ENCODE results near the gene HCST.
"Not testable (repeated sequence)": the region's sequence is repeated elsewhere in the genome, so short reads cannot be mapped to it uniquely, and the experiment has no call there.

HCST gene

DNA sequence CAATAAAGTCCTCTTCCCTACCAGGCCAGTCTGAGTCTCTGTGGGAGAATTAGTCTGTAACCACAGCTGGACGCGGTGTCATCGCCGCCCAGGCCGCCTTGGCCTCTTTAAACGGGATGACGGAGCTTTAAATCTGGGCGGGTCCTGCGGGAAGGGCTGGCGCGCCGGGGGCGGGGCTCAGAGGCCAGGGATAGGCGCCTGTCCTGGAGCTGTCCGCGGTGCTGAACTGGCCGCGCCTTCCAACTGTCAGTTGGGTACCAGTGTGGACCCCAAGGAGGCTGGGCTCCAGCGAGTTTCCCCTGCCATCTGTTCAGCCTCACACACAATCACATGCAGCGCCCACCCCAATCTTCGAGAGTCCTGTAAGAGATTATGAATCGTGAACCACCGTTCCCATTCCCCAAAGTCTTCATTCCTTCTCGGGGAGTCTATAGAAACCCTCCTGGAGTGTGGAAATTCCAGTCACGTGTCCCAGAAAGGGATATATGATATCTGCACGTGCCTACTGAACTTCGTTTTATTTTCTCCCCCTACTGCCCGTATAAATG lies 22.5 kb upstream of the HCST start:
- peak; percentile 92 for DNase-seq (ENCODE audit: low read depth, low spot score)

DNA sequence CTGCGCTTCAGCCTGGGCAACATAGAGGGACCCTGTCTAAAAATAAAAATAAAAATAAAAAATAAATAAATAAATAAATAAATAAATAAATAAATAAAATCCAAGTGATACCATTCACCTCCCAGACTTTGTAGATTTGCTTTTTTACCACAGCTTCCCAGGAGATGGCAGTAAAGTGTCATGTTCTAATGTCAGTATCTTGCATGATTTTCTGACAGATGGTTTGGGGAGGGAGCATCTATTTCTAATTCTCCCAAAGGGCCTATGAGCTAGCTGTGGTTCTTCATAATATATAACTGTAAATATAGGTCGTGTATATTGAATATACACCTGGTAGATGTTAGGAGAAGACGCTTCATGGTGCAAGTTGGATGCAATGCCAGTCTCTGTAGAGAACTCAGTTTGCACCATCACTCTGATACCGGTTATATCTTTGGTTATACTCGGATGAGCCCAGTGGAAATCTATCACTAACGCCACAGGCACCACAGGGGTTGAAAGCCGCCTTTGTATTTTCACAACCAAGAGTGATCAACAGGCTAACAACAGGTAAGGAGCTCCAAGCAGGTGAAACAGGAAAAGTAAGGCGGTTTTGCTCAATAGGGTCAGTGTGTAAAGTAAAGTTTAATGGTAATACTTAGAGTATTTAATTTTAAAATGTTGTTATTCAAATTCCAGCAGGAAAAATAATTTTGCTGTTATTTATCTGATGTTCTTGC lies 20.1 kb upstream of the HCST start:
- DNase-seq (ENCODE audit: low read depth, low spot score) = peak; percentile 83

DNA sequence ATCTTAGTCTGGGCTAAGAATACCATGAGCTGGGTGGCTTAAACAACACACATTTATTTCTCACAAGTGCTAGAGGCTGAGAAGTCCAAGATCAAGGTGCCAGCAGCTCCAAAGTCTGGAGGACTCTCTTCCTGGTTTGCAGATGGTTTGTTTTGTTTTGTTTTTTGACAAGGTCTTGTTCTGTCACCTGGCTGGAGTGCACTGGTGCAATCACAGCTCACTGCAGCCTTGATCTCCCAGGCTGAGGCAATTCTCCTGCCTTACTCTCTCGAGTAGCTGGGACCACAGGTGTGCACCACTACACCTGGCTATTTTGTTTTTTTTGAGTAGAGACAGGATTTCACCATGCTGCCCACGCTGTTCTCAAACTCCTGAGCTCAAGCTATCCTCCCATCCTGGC lies 18.4 kb upstream of the HCST start:
- DNase-seq (ENCODE audit: low read depth, low spot score) = no peak

GRCh38 chr19:35885225-35885738 lies 17.0 kb upstream of the HCST start:
- no peak for DNase-seq (ENCODE audit: low read depth, low spot score)

- DNase-seq (ENCODE audit: low read depth, low spot score) = no peak
Observed at GRCh38 chr19:35885904-35886303, 16.4 kb upstream of the HCST start.

- DNase-seq (ENCODE audit: low read depth, low spot score) = no peak
Observed at GRCh38 chr19:35887197-35887596, 15.1 kb upstream of the HCST start.

DNA sequence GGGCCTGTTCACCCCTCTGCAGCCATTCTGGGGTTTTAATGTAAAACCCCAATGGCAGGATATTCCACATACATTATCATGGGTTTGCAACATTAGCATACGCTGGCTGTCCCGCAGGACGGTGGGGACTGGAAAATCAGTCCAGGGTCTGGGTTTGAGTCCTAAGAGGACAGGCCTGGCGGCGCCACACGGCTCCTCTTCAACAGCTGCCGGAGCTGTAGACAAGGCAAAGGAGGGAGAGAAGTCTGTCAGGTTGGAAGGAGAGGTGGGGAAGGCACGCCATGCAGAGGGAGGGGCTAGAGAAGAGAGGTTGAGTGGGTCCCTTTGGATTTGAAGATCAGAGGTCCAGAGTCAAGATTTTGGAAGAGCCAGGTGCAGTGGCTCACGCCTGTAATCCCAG lies 13.9 kb upstream of the HCST start:
- DNase-seq (ENCODE audit: low read depth, low spot score) = no peak

DNA sequence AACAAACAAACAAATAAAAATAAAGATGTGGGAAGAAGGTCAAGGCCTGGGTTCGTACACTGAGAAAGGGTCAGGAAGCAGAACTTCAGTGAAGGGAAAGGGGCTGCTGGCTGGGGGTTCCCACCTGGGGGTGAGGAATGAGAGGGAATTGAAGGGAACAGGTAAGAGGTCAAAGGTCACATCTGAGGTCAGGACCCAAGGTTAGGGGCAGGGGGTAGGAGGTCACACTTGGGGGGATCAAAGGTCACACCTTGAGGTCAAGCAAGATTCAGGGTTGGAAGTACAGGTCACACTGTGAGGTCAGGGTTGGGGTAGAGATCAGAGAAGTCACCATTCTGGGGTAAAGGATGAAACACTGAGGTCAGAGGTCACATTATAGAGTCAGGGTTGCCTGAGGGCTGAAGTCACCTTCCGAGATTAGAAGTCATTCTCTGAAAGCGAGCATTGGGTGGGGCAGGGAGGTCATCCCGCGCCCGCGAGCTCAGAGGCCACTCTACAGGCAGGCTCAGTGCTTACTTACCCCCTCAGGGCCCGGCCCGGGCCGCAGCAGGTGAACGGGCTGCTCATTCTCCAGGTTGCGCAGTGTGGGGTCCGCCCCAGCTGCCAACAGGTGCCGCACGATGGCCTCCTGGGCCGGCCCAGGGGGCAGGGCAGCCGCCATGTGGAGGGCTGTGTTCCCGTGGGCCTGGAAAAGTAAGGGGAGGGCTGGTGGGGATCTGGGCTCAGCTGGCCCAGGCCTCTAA lies 12.8 kb upstream of the HCST start:
- no peak for DNase-seq (ENCODE audit: low read depth, low spot score)

GRCh38 chr19:35890113-35890650 lies 12.1 kb upstream of the HCST start:
- no peak for DNase-seq (ENCODE audit: low read depth, low spot score)

GRCh38 chr19:35891819-35892218 lies 10.5 kb upstream of the HCST start:
- DNase-seq (ENCODE audit: low read depth, low spot score) = not testable (repeated sequence)

GRCh38 chr19:35894342-35894741 lies 8.0 kb upstream of the HCST start:
- DNase-seq (ENCODE audit: low read depth, low spot score) = no peak

GRCh38 chr19:35895911-35896642 lies 6.3 kb upstream of the HCST start:
- DNase-seq (ENCODE audit: low read depth, low spot score) = no peak

GRCh38 chr19:35896643-35897040 lies 5.7 kb upstream of the HCST start:
- no peak for DNase-seq (ENCODE audit: low read depth, low spot score)

- no peak for DNase-seq (ENCODE audit: low read depth, low spot score)
Observed at GRCh38 chr19:35897706-35898451, 4.5 kb upstream of the HCST start.

GRCh38 chr19:35898499-35898809 lies 3.9 kb upstream of the HCST start:
- no peak for DNase-seq (ENCODE audit: low read depth, low spot score)

DNA sequence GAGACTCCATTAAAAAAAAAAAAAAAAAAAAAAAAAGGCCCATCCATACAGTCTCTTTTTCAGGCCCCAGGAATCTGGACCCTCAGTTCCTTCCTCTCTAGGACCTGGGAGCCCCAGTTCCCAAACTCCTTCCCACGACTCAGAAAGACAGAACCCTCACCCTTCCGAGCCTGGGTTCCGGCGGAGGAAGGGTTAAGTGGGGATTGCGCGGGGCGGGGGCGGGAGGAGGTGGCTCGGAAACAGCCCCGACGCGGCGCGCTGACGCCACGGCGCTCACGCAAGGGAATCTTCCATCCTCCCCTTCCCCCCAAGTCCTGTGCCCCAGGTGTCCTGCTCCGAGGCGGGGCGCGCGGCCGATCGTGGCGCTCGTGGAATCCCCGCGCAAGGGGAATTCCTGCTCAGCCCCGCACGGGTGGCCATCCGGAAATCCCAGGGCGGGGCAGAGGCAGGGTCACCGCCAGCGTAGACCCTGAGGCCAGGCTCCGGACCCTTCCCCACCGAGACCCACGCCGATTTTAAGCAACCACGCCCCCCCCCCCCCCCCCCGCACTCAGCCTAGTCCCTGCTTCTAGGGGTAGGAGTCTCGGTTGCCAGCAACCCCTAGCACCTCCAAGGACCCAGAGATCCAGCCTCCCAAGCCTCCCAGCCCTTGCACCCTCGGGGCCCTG lies 2.6 kb upstream of the HCST start:
- peak; percentile 89 for DNase-seq (ENCODE audit: low read depth, low spot score)

GRCh38 chr19:35901055-35901644 lies 1.2 kb upstream of the HCST start:
- DNase-seq (ENCODE audit: low read depth, low spot score) = peak; percentile 62

DNA sequence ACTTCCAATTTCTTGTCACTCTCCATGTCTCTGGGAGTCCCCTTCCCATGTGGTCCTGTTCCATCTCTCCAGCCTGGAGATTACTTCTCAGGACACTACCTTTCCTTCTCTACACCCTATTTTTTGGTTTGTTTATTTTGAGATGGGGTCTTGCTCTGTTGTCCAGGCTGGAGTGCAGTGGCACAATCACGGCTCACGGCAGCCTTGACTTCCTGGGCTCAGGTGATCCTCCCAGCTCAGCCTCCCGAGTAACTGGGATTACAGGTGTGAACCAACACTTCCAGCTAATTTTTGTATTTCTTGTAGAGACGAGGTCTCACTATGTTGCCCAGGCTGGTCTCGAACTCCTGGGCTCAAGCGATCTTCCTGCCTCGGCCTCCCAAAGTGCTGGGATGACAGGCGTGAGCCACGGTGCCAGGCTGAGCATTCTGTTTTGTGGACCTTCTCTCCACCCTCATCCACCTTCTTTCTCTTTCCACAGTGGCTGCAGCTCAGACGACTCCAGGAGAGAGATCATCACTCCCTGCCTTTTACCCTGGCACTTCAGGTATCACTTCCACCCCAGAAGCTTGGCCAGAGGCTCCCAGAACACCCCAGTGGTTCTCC lies 644 bp downstream of the HCST start:
- DNase-seq (ENCODE audit: low read depth, low spot score) = no peak

DNA sequence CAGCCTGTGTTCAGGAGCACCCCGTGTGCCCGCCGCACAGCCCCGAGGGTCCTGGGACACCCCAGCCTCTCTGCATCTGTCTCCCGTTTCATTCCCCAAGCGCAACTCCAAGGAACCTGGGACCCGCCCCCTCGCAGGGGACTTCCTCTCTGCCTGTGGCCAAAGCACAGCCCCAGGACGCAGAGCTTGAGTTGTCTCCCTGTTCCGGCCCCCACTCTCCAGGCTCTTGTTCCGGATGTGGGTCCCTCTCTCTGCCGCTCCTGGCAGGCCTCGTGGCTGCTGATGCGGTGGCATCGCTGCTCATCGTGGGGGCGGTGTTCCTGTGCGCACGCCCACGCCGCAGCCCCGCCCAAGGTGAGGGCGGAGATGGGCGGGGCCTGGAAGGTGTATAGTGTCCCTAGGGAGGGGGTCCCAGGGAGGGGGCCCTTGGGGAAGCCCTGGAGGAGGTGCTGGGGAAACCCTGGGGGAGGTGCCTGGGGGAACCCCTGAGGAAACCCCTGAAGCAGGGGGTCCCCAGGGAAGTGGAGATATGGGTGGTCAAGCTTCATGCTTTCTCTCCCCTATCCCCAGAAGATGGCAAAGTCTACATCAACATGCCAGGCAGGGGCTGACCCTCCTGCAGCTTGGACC lies 1.3 kb downstream of the HCST start:
- peak; percentile 81 for DNase-seq (ENCODE audit: low read depth, low spot score)

Measured in astrocyte of the hippocampus (primary cell).